Smooth muscle cell (in vitro differentiated cells): ENCODE results near the gene PDZK1. TPM values are rescaled to one million over a fixed set of nuclear protein-coding genes. Genes with fewer than 3 reads are reported as not detected.

ENCODE experiments used
- DNase-seq: peaks from one replicate; lab custom pipeline; 2025; ENCODE audit not compliant: unreplicated experiment; lab: John Stamatoyannopoulos, UW
- H2AFZ ChIP-seq: fragments of 200-600 bp; sonication (generic); 2 replicates; pipeline ENCODE4 v1.6.0; 2016; ENCODE audit warnings: antibody characterized with exemption, low read depth, mild to moderate bottlenecking
- H3F3A ChIP-seq: fragments of 200-600 bp; sonication (generic); 2 replicates; pipeline ENCODE4 v1.6.0; 2017; ENCODE audit warnings: antibody characterized with exemption, low read depth
- H3K27ac ChIP-seq: fragments of 200-600 bp; sonication (generic); 2 replicates; pipeline ENCODE4 v1.5.1; 2016; ENCODE audit warnings: low read depth, mild to moderate bottlenecking
- H3K27me3 ChIP-seq: fragments of 200-600 bp; sonication (generic); 2 replicates; pipeline ENCODE4 v1.6.1; 2016; ENCODE audit warnings: low read depth, mild to moderate bottlenecking
- H3K36me3 ChIP-seq: fragments of 200-600 bp; sonication (generic); 2 replicates; pipeline ENCODE4 v1.5.1; 2016; ENCODE audit warnings: low read depth
- H3K4me1 ChIP-seq: fragments of 200-600 bp; sonication (generic); 2 replicates; pipeline ENCODE4 v1.5.1; 2016; ENCODE audit warnings: low read depth
- H3K4me2 ChIP-seq: fragments of 200-600 bp; sonication (generic); 2 replicates; pipeline ENCODE4 v1.6.0; 2016; ENCODE audit warnings: mild to moderate bottlenecking
- H3K4me3 ChIP-seq: fragments of 200-600 bp; sonication (generic); 2 replicates; pipeline ENCODE4 v1.5.1; 2016; ENCODE audit warnings: mild to moderate bottlenecking
- H3K79me2 ChIP-seq: fragments of 200-600 bp; sonication (generic); 2 replicates; pipeline ENCODE4 v1.6.0; 2016; ENCODE audit warnings: low read depth, mild to moderate bottlenecking
- H3K9ac ChIP-seq: fragments of 200-600 bp; sonication (generic); 2 replicates; pipeline ENCODE4 v1.6.0; 2016; ENCODE audit warnings: low read depth
- H3K9me3 ChIP-seq: fragments of 200-600 bp; sonication (generic); replicated peaks from 2 replicates; pipeline ENCODE4 v1.5.1; 2016; ENCODE audit warnings: low read depth
- H4K20me1 ChIP-seq: fragments of 200-600 bp; sonication (generic); 2 replicates; pipeline ENCODE4 v1.6.0; 2016; ENCODE audit warnings: low read depth
- CTCF ChIP-seq: fragments of 200-600 bp; sonication (generic); IDR thresholded peaks from 2 replicates; pipeline ENCODE4 v1.5.1; 2017; ENCODE audit warnings: borderline replicate concordance, mild to moderate bottlenecking, antibody characterized with exemption; ENCODE audit not compliant: insufficient read depth, poor library complexity, severe bottlenecking
- WGBS: methylation state at CpG from one replicate; pipeline ENCODE4 v1.1.7; 2016; ENCODE audit warnings: low lambda C conversion rate; 5-methylcytosine and 5-hydroxymethylcytosine counted together
- polyA plus RNA-seq: library from polyadenylated mRNA; unstranded; fragments of >200 nt; fragmentation: Nextera tagmentation; extraction: Ambion mirVana; gene quantifications from 2 replicates; pipeline ENCODE4 v1.2.1, GENCODE V29; 2016
- total RNA-seq: library from RNA; depleted of rRNA; stranded (reverse); fragments of >200 nt; gene quantifications from 2 replicates; pipeline ENCODE4 v1.2.3, GENCODE V29; 2014

PDZK1 gene
- total and polyA plus RNA-seq, 2 experiments from 2014 or later, result 0.45 TPM; not detected in 1

GRCh38 chr1:145705622-145706021, 1.5 kb downstream of the PDZK1 start:
- DNase-seq, result no peak
- Histone ChIP-seq H3K4me1 (peaks cover 9% of the 10 kb centered on the region), H3F3A (no peaks in the 10 kb centered on the region), H3K36me3 (no peaks in the 10 kb centered on the region), H3K4me3 (no peak overlapping the region), H3K79me2 (no peaks in the 10 kb centered on the region), H3K9ac (no peak overlapping the region), H3K9me3 (no peaks in the 10 kb centered on the region), H4K20me1 (no peaks in the 10 kb centered on the region), H3K27me3 (no peaks in the 10 kb centered on the region), H3K27ac (no peak overlapping the region), H3K4me2 (no peak overlapping the region), H2AFZ (no peak overlapping the region)
- 87% methylated on average over 7 of the region's 7 CpGs for WGBS
- no peak for TF ChIP-seq CTCF

GRCh38 chr1:145702826-145703225, 4.3 kb downstream of the PDZK1 start:
- H3K27me3 ChIP-seq, result no peaks in the 10 kb centered on the region
- H3K27ac ChIP-seq, result no peak overlapping the region
- 90% methylated on average over 7 of the region's 7 CpGs for WGBS
- no peaks in the 10 kb centered on the region for H3K9me3 ChIP-seq
- no peak overlapping the region for H2AFZ ChIP-seq
- peaks cover 5% of the 10 kb centered on the region for H3K4me1 ChIP-seq
- H4K20me1 ChIP-seq, result no peaks in the 10 kb centered on the region
- H3K79me2 ChIP-seq, result no peaks in the 10 kb centered on the region
- TF ChIP-seq CTCF, result no peak
- H3F3A ChIP-seq, result no peaks in the 10 kb centered on the region
- no peak overlapping the region for H3K9ac ChIP-seq
- no peak overlapping the region for H3K4me2 ChIP-seq
- H3K4me3 ChIP-seq, result no peak overlapping the region
- no peak for DNase-seq
- no peaks in the 10 kb centered on the region for H3K36me3 ChIP-seq

- DNase-seq, result no peak
- H3K79me2 ChIP-seq, result no peaks in the 10 kb centered on the region
- H2AFZ ChIP-seq, result no peak overlapping the region
- H3K4me1 ChIP-seq, result no peaks in the 10 kb centered on the region
- H3K27ac ChIP-seq, result no peak overlapping the region
- H3K27me3 ChIP-seq, result no peaks in the 10 kb centered on the region
- no peak for TF ChIP-seq CTCF
- H3K9ac ChIP-seq, result no peak overlapping the region
- no peaks in the 10 kb centered on the region for H3F3A ChIP-seq
- no peak overlapping the region for H3K4me2 ChIP-seq
- WGBS, result 88% methylated on average over 2 of the region's 2 CpGs
- no peaks in the 10 kb centered on the region for H4K20me1 ChIP-seq
- no peaks in the 10 kb centered on the region for H3K36me3 ChIP-seq
- H3K4me3 ChIP-seq, result no peak overlapping the region
- no peaks in the 10 kb centered on the region for H3K9me3 ChIP-seq
Measured at GRCh38 chr1:145702052-145702451, 5.1 kb downstream of the PDZK1 start.

GRCh38 chr1:145701306-145701862, 5.8 kb downstream of the PDZK1 start:
- no peak overlapping the region for H3K9ac ChIP-seq
- WGBS, result 74% methylated on average over 2 of the region's 2 CpGs
- H3K4me3 ChIP-seq, result no peak overlapping the region
- DNase-seq, result no peak
- TF ChIP-seq CTCF, result no peak
- no peak overlapping the region for H3K27ac ChIP-seq
- no peaks in the 10 kb centered on the region for H4K20me1 ChIP-seq
- H3K9me3 ChIP-seq, result no peaks in the 10 kb centered on the region
- H3K4me2 ChIP-seq, result no peak overlapping the region
- H3F3A ChIP-seq, result no peaks in the 10 kb centered on the region
- no peaks in the 10 kb centered on the region for H3K79me2 ChIP-seq
- no peaks in the 10 kb centered on the region for H3K36me3 ChIP-seq
- no peaks in the 10 kb centered on the region for H3K4me1 ChIP-seq
- no peak overlapping the region for H2AFZ ChIP-seq
- no peaks in the 10 kb centered on the region for H3K27me3 ChIP-seq
